ENCODE measurements around the gene CUEDC1.
A peak's percentile ranks its signal among the peaks of the same experiment; 100 is the strongest.

Gene CUEDC1

GRCh38 chr17:57991537-57991936 lies 36.3 kb upstream of the CUEDC1 start:
- Histone ChIP-seq H3K4me1 (ENCODE audit: insufficient read depth, low read length) (peaks cover 8% of the 10 kb centered on the region; the same call in 1 of the 2 replicates), H3K9ac (ENCODE audit: low read depth, low read length) (no peak overlapping the region), H3K36me3 (ENCODE audit: insufficient read depth, low read length) (no peaks in the 10 kb centered on the region), H3K9me3 (ENCODE audit: control insufficient read depth, insufficient read depth, low read length) (no peaks in the 10 kb centered on the region)

GRCh38 chr17:57990037-57990436 lies 34.8 kb upstream of the CUEDC1 start:
- no peaks in the 10 kb centered on the region for H3K9me3 ChIP-seq (ENCODE audit: control insufficient read depth, insufficient read depth, low read length)
- H3K4me1 ChIP-seq (ENCODE audit: insufficient read depth, low read length) = peaks cover 17% of the 10 kb centered on the region
- no peaks in the 10 kb centered on the region for H3K36me3 ChIP-seq (ENCODE audit: insufficient read depth, low read length)
- no peak overlapping the region for H3K9ac ChIP-seq (ENCODE audit: low read depth, low read length)

- Histone ChIP-seq H3K36me3 (ENCODE audit: insufficient read depth, low read length) (no peaks in the 10 kb centered on the region), H3K9ac (ENCODE audit: low read depth, low read length) (peak overlapping the region; percentile 71), H3K9me3 (ENCODE audit: control insufficient read depth, insufficient read depth, low read length) (no peaks in the 10 kb centered on the region), H3K4me1 (ENCODE audit: insufficient read depth, low read length) (peaks cover 19% of the 10 kb centered on the region)
These were observed 33.4 kb upstream of the CUEDC1 start for GRCh38 chr17:57988301-57989250.

GRCh38 chr17:57987581-57988300 lies 32.5 kb upstream of the CUEDC1 start, which contains the start of gene VEZF1:
Gene VEZF1, minus strand, starts transcription at chr17:57988254. Its CDS starts 143 bp downstream, at chr17:57988111.
- H3K36me3 ChIP-seq (ENCODE audit: insufficient read depth, low read length) = peaks cover 1% of the 10 kb centered on the region; the same call in 1 of the 2 replicates
- H3K9me3 ChIP-seq (ENCODE audit: control insufficient read depth, insufficient read depth, low read length) = no peaks in the 10 kb centered on the region
- H3K4me1 ChIP-seq (ENCODE audit: insufficient read depth, low read length) = peaks cover 19% of the 10 kb centered on the region
- peak within 1 kb of the TSS; percentile 80 for H3K9ac ChIP-seq (ENCODE audit: low read depth, low read length)

- Histone ChIP-seq H3K36me3 (ENCODE audit: insufficient read depth, low read length) (peaks cover 7% of the 10 kb centered on the region; the same call in 1 of the 2 replicates), H3K9me3 (ENCODE audit: control insufficient read depth, insufficient read depth, low read length) (no peaks in the 10 kb centered on the region), H3K4me1 (ENCODE audit: insufficient read depth, low read length) (peaks cover 19% of the 10 kb centered on the region), H3K9ac (ENCODE audit: low read depth, low read length) (peak overlapping the region; percentile 80)
These were observed 31.8 kb upstream of the CUEDC1 start for GRCh38 chr17:57986841-57987580.

GRCh38 chr17:57985675-57985974 lies 30.4 kb upstream of the CUEDC1 start:
- H3K4me1 ChIP-seq (ENCODE audit: insufficient read depth, low read length) = peaks cover 14% of the 10 kb centered on the region
- H3K9ac ChIP-seq (ENCODE audit: low read depth, low read length) = 0 out of 2 replicates have a peak overlapping the region, but pooled peaks have one; percentile 9
- peaks cover 12% of the 10 kb centered on the region for H3K36me3 ChIP-seq (ENCODE audit: insufficient read depth, low read length)
- no peaks in the 10 kb centered on the region for H3K9me3 ChIP-seq (ENCODE audit: control insufficient read depth, insufficient read depth, low read length)

- Histone ChIP-seq H3K9me3 (ENCODE audit: control insufficient read depth, insufficient read depth, low read length) (no peaks in the 10 kb centered on the region), H3K36me3 (ENCODE audit: insufficient read depth, low read length) (peaks cover 17% of the 10 kb centered on the region), H3K9ac (ENCODE audit: low read depth, low read length) (0 out of 2 replicates have a peak overlapping the region, but pooled peaks have one; percentile 9), H3K4me1 (ENCODE audit: insufficient read depth, low read length) (peaks cover 14% of the 10 kb centered on the region)
These were observed 29.9 kb upstream of the CUEDC1 start for GRCh38 chr17:57984936-57985674.

- H3K9me3 ChIP-seq (ENCODE audit: control insufficient read depth, insufficient read depth, low read length) = no peaks in the 10 kb centered on the region
- peaks cover 14% of the 10 kb centered on the region for H3K4me1 ChIP-seq (ENCODE audit: insufficient read depth, low read length)
- H3K36me3 ChIP-seq (ENCODE audit: insufficient read depth, low read length) = peaks cover 17% of the 10 kb centered on the region
- H3K9ac ChIP-seq (ENCODE audit: low read depth, low read length) = no peak overlapping the region
These were observed 29.2 kb upstream of the CUEDC1 start for GRCh38 chr17:57984261-57984890.

GRCh38 chr17:57983446-57983845 lies 28.2 kb upstream of the CUEDC1 start:
- Histone ChIP-seq H3K4me1 (ENCODE audit: insufficient read depth, low read length) (peaks cover 14% of the 10 kb centered on the region), H3K9me3 (ENCODE audit: control insufficient read depth, insufficient read depth, low read length) (no peaks in the 10 kb centered on the region), H3K36me3 (ENCODE audit: insufficient read depth, low read length) (peaks cover 17% of the 10 kb centered on the region)

GRCh38 chr17:57982452-57983170 lies 27.4 kb upstream of the CUEDC1 start:
- no peak overlapping the region for H3K9ac ChIP-seq (ENCODE audit: low read depth, low read length)
- H3K4me1 ChIP-seq (ENCODE audit: insufficient read depth, low read length) = peaks cover 14% of the 10 kb centered on the region
- H3K9me3 ChIP-seq (ENCODE audit: control insufficient read depth, insufficient read depth, low read length) = no peaks in the 10 kb centered on the region
- peaks cover 22% of the 10 kb centered on the region for H3K36me3 ChIP-seq (ENCODE audit: insufficient read depth, low read length)

More at GRCh38 chr17:57983446-57983845, 28.2 kb upstream of the CUEDC1 start:
- H3K9ac ChIP-seq (ENCODE audit: low read depth, low read length) = no peak overlapping the region

GRCh38 chr17:57980522-57980921 lies 25.3 kb upstream of the CUEDC1 start:
- no peak overlapping the region for H3K9ac ChIP-seq (ENCODE audit: low read depth, low read length)
- no peaks in the 10 kb centered on the region for H3K9me3 ChIP-seq (ENCODE audit: control insufficient read depth, insufficient read depth, low read length)
- peaks cover 33% of the 10 kb centered on the region for H3K36me3 ChIP-seq (ENCODE audit: insufficient read depth, low read length)
- peaks cover 10% of the 10 kb centered on the region for H3K4me1 ChIP-seq (ENCODE audit: insufficient read depth, low read length)

GRCh38 chr17:57979076-57979475 lies 23.9 kb upstream of the CUEDC1 start:
- no peaks in the 10 kb centered on the region for H3K4me1 ChIP-seq (ENCODE audit: insufficient read depth, low read length)
- no peaks in the 10 kb centered on the region for H3K9me3 ChIP-seq (ENCODE audit: control insufficient read depth, insufficient read depth, low read length)
- H3K36me3 ChIP-seq (ENCODE audit: insufficient read depth, low read length) = peaks cover 44% of the 10 kb centered on the region
- H3K9ac ChIP-seq (ENCODE audit: low read depth, low read length) = no peak overlapping the region

GRCh38 chr17:57976594-57976993 lies 21.4 kb upstream of the CUEDC1 start:
- H3K9ac ChIP-seq (ENCODE audit: low read depth, low read length) = no peak overlapping the region
- no peaks in the 10 kb centered on the region for H3K4me1 ChIP-seq (ENCODE audit: insufficient read depth, low read length)
- no peaks in the 10 kb centered on the region for H3K9me3 ChIP-seq (ENCODE audit: control insufficient read depth, insufficient read depth, low read length)
- peaks cover 34% of the 10 kb centered on the region for H3K36me3 ChIP-seq (ENCODE audit: insufficient read depth, low read length)

All from ES-I3 (cell line).